HG02642 (cell line): ENCODE results near the gene TJP2.
A peak's percentile ranks its signal among the peaks of the same experiment; 100 is the strongest.
"Not testable (repeated sequence)": the region's sequence is repeated elsewhere in the genome, so short reads cannot be mapped to it uniquely, and the experiment has no call there.

Experiments used
- ATAC-seq: cut with Tn5 transposase; IDR thresholded peaks from one replicate; pipeline ENCODE4 v1.9.1; 2021; ENCODE audit warnings: mild to moderate bottlenecking; ENCODE audit not compliant: unreplicated experiment, poor library complexity

The TJP2 gene

GRCh38 chr9:69272212-69272611 is 98.1 kb downstream of the TJP2 start:
- no peak for ATAC-seq

DNA sequence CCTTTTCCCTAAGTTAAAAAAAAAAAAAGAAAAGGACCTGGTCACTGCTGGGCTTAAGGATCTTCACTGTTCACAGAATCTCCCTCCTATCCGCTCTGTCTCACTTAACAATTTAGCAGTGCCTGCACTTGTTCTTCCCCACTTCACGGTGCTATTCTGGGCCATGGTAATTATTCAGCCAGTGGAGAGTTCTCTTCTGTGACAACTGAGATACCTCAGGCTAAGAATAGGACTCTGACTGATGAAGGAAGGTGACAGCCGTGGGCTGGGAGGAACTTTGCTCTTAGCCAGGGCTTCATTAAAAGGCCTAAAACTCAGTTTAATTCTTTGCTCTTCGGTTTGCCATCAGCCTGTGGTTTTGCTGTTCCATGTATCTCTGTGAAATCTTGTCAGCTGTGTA is 99.1 kb downstream of the TJP2 start:
- no peak for ATAC-seq

- no peak for ATAC-seq
These were observed 102.7 kb downstream of the TJP2 start for GRCh38 chr9:69276775-69277174.

- ATAC-seq: no peak
These were observed 105.1 kb downstream of the TJP2 start for GRCh38 chr9:69279084-69279731.

- ATAC-seq: no peak
These were observed 105.7 kb downstream of the TJP2 start for GRCh38 chr9:69279733-69280132.

- no peak for ATAC-seq
These were observed 108.9 kb downstream of the TJP2 start for GRCh38 chr9:69283003-69283402.

- no peak for ATAC-seq
These were observed 118.0 kb downstream of the TJP2 start for GRCh38 chr9:69292078-69292477.

DNA sequence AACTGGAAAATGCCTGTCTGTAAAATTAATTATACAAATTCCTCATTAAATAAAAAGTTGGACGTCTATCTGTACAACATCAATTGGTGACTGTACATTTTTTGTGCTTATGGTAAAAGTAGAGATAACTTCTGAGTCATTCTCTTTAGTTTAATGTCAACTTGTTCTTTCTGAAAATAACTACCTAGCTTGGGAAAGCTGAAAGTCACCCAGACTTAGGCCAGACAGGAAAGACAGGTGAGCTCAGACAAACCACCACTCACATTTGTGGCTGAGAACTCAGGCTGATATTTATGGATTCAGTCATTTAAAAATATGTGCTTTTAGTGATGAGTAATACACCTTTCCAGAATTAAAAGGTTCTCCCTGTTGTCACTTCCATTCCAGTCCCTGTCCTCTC is 119.1 kb downstream of the TJP2 start:
- ATAC-seq: no peak

- no peak for ATAC-seq
These were observed 121.9 kb downstream of the TJP2 start for GRCh38 chr9:69295872-69296552.

DNA sequence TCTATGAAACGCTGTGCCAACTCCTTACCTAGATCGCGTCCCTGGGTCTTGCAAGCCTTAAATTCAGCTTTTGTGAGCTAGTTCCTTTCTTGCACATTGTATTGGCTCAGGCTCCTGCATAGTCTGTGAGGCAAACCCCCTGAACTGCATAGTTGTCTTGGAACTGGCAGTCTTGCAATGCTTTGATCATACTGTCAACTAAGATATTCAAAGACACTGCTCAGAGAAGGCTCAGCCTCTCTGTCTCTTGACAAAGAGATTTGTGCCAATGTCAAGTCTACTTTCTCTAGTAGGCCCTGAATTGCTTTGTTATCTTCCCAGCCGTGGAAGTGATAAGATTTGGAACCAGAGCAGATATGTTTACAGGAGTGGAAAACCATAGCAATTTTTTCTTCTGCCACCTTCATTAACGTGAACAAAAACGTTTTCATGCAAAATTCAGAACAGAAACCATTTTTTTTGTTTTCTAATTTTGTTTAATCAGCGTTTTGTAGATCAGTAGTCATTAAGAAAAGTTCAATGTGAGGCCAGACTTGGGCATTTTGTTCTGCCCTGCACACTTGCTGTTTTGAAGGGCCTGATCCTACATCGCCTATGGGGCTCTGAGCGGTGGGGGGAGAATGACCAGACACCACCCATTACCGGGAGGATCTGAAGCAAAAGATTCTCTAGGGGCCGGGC is 123.4 kb downstream of the TJP2 start:
- no peak for ATAC-seq

- ATAC-seq: no peak
These were observed 125.2 kb downstream of the TJP2 start for GRCh38 chr9:69299315-69299714.

DNA sequence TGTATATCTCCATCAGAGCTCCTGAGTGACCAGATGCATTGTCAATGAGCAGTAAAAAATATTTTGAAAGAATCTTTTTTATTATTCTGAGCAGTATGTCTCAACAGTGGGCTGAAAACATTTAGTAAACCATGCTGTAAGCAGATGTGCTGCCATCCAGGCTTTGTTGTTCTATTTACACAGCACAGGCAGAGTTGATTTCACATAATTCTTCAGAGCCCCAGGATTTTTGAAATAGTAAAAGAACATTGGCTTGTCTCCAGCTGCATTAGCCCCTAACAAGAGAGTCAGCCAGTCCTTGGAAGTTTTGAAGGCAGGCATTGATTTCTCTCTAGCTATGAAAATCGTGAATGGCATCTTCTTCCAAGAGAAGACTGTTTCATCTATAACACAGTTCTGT is 125.7 kb downstream of the TJP2 start:
- no peak for ATAC-seq

GRCh38 chr9:69303331-69303730 is 129.3 kb downstream of the TJP2 start:
- no peak for ATAC-seq

DNA sequence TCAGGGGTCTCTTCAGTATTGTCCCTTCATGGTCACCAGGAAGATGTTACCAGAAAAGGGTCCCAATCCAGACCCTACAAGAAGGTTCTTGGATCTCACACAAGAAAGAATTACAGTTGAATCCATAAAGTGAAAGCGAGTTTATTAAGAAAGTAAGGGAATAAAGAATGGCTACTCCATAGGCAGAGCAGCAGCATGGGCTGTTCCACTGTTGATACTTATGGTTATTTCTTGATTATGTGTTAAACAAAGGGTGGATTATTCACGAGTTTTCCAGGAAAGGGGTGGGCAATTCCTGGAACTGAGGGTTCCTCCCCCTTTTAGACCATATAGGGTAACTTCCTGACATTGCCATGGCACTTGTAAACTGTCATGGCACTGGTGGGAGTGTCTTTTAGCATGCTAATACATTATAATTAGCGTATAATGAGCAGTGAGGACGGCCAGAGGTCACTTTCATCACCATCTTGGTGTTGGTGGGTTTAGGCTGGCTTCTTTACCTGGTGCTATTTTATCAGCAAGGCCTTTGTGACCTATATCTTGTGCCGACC is 132.9 kb downstream of the TJP2 start:
- ATAC-seq: not testable (repeated sequence)

DNA sequence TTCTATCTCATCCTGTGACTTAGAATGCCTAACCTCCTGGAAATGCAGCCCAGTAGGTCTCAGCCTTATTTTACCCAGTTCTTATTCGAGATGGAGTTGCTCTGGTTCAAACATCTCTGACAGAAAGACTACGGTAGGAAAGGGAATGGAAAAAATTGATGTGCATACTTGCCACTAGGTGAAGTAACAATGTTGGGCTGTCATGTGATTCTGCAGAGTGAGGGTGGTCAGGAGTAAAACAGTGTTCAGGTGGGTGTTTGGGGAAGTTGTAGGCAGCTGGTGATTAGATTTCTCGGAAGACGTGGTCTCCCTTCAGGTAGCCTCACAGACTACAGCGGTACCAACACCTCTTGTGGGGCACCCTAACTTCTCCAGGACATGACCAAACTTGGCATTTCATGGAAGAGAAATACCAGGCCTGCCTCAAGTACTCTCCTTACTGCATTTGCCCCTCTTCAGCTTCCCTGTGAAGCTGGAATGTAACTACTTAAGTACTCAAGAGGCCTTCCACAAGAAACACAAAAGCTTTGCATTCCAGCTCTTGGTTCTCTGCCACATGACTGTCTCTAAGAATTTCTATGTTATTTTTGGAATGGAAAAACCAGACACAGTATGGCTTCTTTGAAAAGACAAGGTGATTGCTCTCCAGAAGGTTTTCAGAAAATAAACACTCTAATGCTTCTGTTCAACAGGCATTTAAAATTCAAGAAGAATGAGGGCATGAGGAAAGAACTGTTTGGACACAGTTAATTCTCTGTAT is 133.5 kb downstream of the TJP2 start:
- ATAC-seq: no peak

- no peak for ATAC-seq
These were observed 134.3 kb downstream of the TJP2 start for GRCh38 chr9:69308206-69308931.

DNA sequence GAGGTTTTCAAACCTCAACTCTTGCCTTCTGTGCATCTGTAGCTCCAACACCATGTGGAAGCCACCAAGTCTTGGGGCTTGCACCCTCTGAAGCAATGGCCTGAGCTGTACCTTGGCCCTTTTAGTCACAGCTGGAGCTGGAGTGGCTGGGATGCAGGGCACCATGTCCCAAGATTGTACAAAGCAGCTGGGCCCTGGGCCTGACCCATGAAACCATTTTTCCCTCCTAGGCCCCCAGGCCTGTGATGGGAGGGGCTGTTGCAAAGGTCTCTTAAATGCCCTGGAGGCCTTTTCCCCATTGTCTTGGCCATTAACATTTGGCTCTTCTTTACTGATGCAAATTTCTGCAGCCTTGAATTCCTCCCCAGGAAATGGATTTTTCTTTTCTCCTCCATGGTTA is 139.1 kb downstream of the TJP2 start:
- ATAC-seq: no peak

DNA sequence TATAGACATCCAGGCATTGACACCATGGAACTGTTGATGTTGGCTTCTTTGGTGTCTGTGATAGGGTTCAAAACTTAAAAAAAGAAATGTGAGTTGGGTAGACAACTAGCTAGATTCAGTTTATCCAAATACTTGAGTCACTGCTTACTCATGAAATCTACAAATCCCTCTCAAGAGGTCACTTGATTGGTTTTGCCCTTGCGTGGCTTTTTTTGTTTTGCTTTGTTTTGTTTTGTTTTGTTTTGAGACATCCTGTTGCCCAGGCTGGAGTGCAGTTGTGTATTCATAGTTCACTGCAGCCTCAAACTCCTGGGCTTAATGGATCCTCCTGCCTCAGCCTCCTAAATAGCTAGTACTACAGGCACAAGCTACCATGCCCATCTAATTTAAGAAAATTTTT is 140.5 kb downstream of the TJP2 start:
- ATAC-seq: no peak

- ATAC-seq: no peak
These were observed 143.0 kb downstream of the TJP2 start for GRCh38 chr9:69317081-69317480.

GRCh38 chr9:69317894-69318293 is 143.8 kb downstream of the TJP2 start:
- peak; percentile 88 for ATAC-seq
